Measurements from ENCODE around the gene ZCCHC2. TPM values are rescaled to one million over a fixed set of nuclear protein-coding genes. Genes with fewer than 3 reads are reported as not detected.

The ZCCHC2 gene
- total and polyA plus RNA-seq, 2 of the 4 experiments (the other 2 are of a cell fraction): 3.2 to 3.6 TPM

- Histone ChIP-seq H3K4me1 (ENCODE audit: control insufficient read depth, insufficient read depth, low read length) (no peaks in the 10 kb centered on the region), H3K18ac (ENCODE audit: low read depth, low read length) (no peak overlapping the region), H4K5ac (ENCODE audit: low read depth, low read length) (no peak overlapping the region), H3K9ac (ENCODE audit: low read depth, low read length) (no peak overlapping the region), H2AK9ac (replicated peaks; ENCODE audit: low read depth, low read length, poor library complexity) (no peak overlapping the region), H3K9me1 (ENCODE audit: insufficient read depth, low read length) (no peaks in the 10 kb centered on the region), H2BK15ac (ENCODE audit: low read depth, low read length) (no peak overlapping the region), H3K4me2 (ENCODE audit: low read depth, low read length) (no peak overlapping the region), H3K23ac (ENCODE audit: low read depth, low read length) (no peak overlapping the region), H2BK5ac (ENCODE audit: low read depth, low read length, poor library complexity, severe bottlenecking) (no peak overlapping the region), H4K91ac (ENCODE audit: insufficient read depth, low read depth, low read length) (no peak overlapping the region), H4K20me1 (ENCODE audit: insufficient read depth, low read length) (no peaks in the 10 kb centered on the region), H3K27ac (ENCODE audit: insufficient read depth, low read length) (no peak overlapping the region), H3K4ac (ENCODE audit: low read depth, low read length) (no peak overlapping the region), H2AK5ac (ENCODE audit: low read depth, low read length) (no peak overlapping the region), H2AFZ (replicated peaks; ENCODE audit: low read length, poor library complexity) (no peak overlapping the region), H3K14ac (replicated peaks; ENCODE audit: low read depth, low read length) (no peak overlapping the region), H3K27me3 (ENCODE audit: control insufficient read depth, insufficient read depth, low read length) (peaks cover 2% of the 10 kb centered on the region; the same call in 1 of the 2 replicates), H3K4me3 (ENCODE audit: insufficient read depth, low read depth, low read length) (no peak overlapping the region), H3K9me3 (ENCODE audit: control insufficient read depth, insufficient read depth, low read length) (peaks cover 5% of the 10 kb centered on the region), H3K36me3 (ENCODE audit: control insufficient read depth, insufficient read depth, low read length) (no peaks in the 10 kb centered on the region), H3K56ac (ENCODE audit: extremely low read depth, insufficient read depth, low read length) (no peak overlapping the region), H4K8ac (ENCODE audit: low read depth in 2 of 2, low read length in 2 of 2) (no peak overlapping the region), H2BK120ac (ENCODE audit: low read depth, low read length) (no peak overlapping the region), H2BK20ac (ENCODE audit: low read depth, low read length) (no peak overlapping the region), H3K79me1 (ENCODE audit: low read depth in 1 of 2, low read length in 2 of 2) (no peaks in the 10 kb centered on the region)
- in situ Hi-C loops (cut with MboI; ENCODE audit: low sequenced_read_pairs): no loop called here
- no peak for ATAC-seq (ENCODE audit: low read depth)
- ChIA-PET POLR2A (ENCODE audit: unreplicated experiment) (no interaction called here), CTCF (no interaction called here)
- no CpG with 5 or more reads among the region's 1 CpG for WGBS, 2 experiments (ENCODE audit: extremely low coverage in 2 of 2, insufficient read length in 1 of 2)
- intact Hi-C loops (cut with micrococcal nuclease): no loop called here
- dilution Hi-C loops (cut with HindIII; ENCODE audit: low sequenced_read_pairs, unreplicated experiment): no loop called here
- TF ChIP-seq POLR2A (IDR thresholded peaks at IDR 0.05; ENCODE audit: low read depth, low read length) (no peak), NFE2L2 (IDR thresholded peaks at IDR 0.05; ENCODE audit: low read depth, low read length) (no peak), SMC3 (IDR thresholded peaks at IDR 0.05; ENCODE audit: low read depth, low read length) (no peak), CEBPB (IDR thresholded peaks at IDR 0.05; ENCODE audit: low read depth, low read length) (no peak)
- TF ChIP-seq, protein P1, sequence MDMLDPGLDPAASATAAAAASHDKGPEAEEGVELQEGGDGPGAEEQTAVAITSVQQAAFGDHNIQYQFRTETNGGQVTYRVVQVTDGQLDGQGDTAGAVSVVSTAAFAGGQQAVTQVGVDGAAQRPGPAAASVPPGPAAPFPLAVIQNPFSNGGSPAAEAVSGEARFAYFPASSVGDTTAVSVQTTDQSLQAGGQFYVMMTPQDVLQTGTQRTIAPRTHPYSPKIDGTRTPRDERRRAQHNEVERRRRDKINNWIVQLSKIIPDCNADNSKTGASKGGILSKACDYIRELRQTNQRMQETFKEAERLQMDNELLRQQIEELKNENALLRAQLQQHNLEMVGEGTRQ (IDR thresholded peaks at IDR 0.05; ENCODE audit: low read depth, low read length): no peak
- TF ChIP-seq, protein P2, sequence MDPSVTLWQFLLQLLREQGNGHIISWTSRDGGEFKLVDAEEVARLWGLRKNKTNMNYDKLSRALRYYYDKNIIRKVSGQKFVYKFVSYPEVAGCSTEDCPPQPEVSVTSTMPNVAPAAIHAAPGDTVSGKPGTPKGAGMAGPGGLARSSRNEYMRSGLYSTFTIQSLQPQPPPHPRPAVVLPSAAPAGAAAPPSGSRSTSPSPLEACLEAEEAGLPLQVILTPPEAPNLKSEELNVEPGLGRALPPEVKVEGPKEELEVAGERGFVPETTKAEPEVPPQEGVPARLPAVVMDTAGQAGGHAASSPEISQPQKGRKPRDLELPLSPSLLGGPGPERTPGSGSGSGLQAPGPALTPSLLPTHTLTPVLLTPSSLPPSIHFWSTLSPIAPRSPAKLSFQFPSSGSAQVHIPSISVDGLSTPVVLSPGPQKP (IDR thresholded peaks at IDR 0.05; ENCODE audit: borderline replicate concordance, low read depth, low read length): no peak
- DNase-seq: no peak
- no TSS peak for BruUV-seq (replicated peaks)
Measured at GRCh38 chr18:62516242-62516641, 6.6 kb upstream of the ZCCHC2 start.

Data from IMR-90 (cell line).